Ammon's horn (tissue), 1 donor: ENCODE data around the gene SPDYE2.
"Not testable (repeated sequence)": the region's sequence is repeated elsewhere in the genome, so short reads cannot be mapped to it uniquely, and the experiment has no call there.

Experiments
- DNase-seq: peaks from one replicate; pipeline ENCODE4 v3.0.0-alpha.2; 2016; ENCODE audit warnings: low spot score

SPDYE2 gene

GRCh38 chr7:102550808-102551422 is at the start of gene SPDYE2:
SPDYE2 (plus strand) TSS chr7:102551226; CDS start chr7:102553256, 2,030 bp downstream.
- not testable (repeated sequence) for DNase-seq

GRCh38 chr7:102503141-102503540 is 47.9 kb upstream of the SPDYE2 start:
- not testable (repeated sequence) for DNase-seq

GRCh38 chr7:102505298-102506185 is 45.5 kb upstream of the SPDYE2 start:
- DNase-seq, result not testable (repeated sequence)

GRCh38 chr7:102507410-102508088 is 43.5 kb upstream of the SPDYE2 start:
- not testable (repeated sequence) for DNase-seq

- not testable (repeated sequence) for DNase-seq
Measured at GRCh38 chr7:102510575-102510974, 40.5 kb upstream of the SPDYE2 start.

- DNase-seq, result not testable (repeated sequence)
Measured at GRCh38 chr7:102511860-102512522, 39.0 kb upstream of the SPDYE2 start.

GRCh38 chr7:102512642-102513221 is 38.3 kb upstream of the SPDYE2 start:
- DNase-seq, result peak; percentile 92

- not testable (repeated sequence) for DNase-seq
Measured at GRCh38 chr7:102514881-102515721, 35.9 kb upstream of the SPDYE2 start.

- DNase-seq, result not testable (repeated sequence)
Measured at GRCh38 chr7:102515889-102516288, 35.1 kb upstream of the SPDYE2 start.

- not testable (repeated sequence) for DNase-seq
Measured at GRCh38 chr7:102516951-102517350, 34.1 kb upstream of the SPDYE2 start.

- DNase-seq, result not testable (repeated sequence)
Measured at GRCh38 chr7:102517550-102518147, 33.4 kb upstream of the SPDYE2 start, which contains the start of gene RASA4B. RASA4B (minus strand) TSS chr7:102517777; CDS start chr7:102517710, 67 bp downstream.

- DNase-seq, result not testable (repeated sequence)
Measured at GRCh38 chr7:102520797-102521196, 30.2 kb upstream of the SPDYE2 start.

- not testable (repeated sequence) for DNase-seq
Measured at GRCh38 chr7:102524803-102525202, 26.2 kb upstream of the SPDYE2 start.

GRCh38 chr7:102527182-102527581 is 23.8 kb upstream of the SPDYE2 start:
- not testable (repeated sequence) for DNase-seq

- DNase-seq, result not testable (repeated sequence)
Measured at GRCh38 chr7:102527822-102528793, 22.9 kb upstream of the SPDYE2 start.

- not testable (repeated sequence) for DNase-seq
Measured at GRCh38 chr7:102531583-102531982, 19.4 kb upstream of the SPDYE2 start.

- not testable (repeated sequence) for DNase-seq
Measured at GRCh38 chr7:102532127-102532526, 18.9 kb upstream of the SPDYE2 start.

- not testable (repeated sequence) for DNase-seq
Measured at GRCh38 chr7:102535062-102535615, 15.9 kb upstream of the SPDYE2 start.
